Left hindlimb (tissue), 1 donor: ENCODE data around the gene MROH2B.

ENCODE experiments used
- DNase-seq: peaks from one replicate; pipeline ENCODE4 v3.0.0-alpha.2; 2018

Gene MROH2B

GRCh38 chr5:40962207-40962955 is 108.8 kb downstream of the MROH2B start:
- DNase-seq = no peak

DNA sequence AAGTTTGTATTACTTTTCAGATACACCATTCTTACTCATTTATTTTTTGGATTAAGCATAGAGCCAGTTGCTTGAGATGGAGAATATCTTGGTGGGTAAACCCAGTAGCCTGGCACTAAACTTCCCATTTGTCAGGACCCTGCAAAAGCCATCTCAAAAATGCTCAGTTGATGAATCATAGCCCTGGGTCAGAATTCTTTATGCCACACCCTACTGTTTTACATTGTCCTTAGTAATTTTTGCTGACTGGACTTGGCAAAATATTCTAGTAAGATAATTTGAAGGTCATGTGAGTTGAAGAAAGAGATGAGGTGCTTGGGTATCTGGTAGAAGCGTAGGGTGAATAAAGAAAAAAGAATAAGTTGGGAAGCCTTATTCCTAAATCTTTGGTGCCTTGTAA is 111.1 kb downstream of the MROH2B start:
- DNase-seq = no peak

DNA sequence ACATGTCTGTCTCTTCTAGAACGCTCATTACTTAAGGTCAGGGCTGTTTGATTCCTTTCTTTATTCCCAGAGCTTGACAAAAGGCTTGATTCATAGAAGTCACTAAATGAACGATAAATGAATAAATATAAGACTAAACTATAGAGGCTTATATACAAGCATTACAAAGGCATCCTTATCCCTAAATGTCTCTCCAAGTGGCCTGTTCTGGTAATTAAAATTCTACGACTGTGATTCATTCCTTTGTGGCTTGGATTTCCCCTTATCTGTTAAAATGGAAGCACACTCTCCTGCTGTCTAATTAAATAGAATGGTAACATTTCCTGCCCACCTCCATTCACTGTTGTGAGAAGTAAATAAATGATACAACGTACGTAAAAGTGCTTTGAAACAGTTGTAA is 112.3 kb downstream of the MROH2B start:
- DNase-seq = no peak

DNA sequence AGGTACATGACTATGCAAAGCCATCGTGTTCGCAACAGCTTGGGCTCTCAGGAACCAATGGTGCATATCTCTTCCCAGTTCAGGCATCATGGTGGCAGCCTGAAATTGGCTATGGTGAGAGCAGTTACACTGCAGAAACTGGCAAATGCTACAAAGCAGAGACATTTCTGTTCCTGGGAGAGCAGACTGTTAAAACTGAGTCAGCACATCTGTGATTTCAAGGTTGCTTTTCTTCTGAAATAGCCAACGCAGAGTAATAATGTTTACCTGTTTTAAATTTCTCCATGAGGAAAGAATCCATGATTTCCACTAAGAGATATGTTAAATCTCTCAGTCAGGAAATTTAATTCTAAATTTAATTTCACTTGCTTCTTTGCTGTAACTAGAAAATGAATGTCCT is 114.1 kb downstream of the MROH2B start:
- no peak for DNase-seq

DNA sequence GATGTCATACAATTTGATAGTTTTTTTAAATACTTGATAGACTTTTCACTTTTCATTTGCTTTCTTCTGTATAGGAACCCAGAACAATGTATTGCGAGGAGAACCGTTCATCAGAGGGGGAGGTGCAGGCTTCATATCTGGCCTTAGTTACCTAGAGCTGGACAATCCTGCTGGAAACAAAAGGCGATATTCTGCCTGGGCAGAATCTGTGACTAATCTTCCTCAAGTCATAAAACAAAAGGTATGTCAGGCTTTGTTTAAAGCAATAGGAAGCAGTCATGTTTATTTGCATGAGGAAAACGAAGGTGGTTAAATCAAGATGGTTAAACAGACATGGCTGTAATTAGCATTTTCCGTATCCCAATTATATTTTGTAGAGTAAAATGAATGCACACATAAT is 115.8 kb downstream of the MROH2B start:
- DNase-seq = no peak
